ENCODE measurements around the gene FARP2.
A peak's percentile ranks its signal among the peaks of the same experiment; 100 is the strongest.

The FARP2 gene, protein sequence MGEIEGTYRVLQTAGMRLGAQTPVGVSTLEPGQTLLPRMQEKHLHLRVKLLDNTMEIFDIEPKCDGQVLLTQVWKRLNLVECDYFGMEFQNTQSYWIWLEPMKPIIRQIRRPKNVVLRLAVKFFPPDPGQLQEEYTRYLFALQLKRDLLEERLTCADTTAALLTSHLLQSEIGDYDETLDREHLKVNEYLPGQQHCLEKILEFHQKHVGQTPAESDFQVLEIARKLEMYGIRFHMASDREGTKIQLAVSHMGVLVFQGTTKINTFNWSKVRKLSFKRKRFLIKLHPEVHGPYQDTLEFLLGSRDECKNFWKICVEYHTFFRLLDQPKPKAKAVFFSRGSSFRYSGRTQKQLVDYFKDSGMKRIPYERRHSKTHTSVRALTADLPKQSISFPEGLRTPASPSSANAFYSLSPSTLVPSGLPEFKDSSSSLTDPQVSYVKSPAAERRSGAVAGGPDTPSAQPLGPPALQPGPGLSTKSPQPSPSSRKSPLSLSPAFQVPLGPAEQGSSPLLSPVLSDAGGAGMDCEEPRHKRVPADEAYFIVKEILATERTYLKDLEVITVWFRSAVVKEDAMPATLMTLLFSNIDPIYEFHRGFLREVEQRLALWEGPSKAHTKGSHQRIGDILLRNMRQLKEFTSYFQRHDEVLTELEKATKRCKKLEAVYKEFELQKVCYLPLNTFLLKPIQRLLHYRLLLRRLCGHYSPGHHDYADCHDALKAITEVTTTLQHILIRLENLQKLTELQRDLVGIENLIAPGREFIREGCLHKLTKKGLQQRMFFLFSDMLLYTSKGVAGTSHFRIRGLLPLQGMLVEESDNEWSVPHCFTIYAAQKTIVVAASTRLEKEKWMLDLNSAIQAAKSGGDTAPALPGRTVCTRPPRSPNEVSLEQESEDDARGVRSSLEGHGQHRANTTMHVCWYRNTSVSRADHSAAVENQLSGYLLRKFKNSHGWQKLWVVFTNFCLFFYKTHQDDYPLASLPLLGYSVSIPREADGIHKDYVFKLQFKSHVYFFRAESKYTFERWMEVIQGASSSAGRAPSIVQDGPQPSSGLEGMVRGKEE

DNA sequence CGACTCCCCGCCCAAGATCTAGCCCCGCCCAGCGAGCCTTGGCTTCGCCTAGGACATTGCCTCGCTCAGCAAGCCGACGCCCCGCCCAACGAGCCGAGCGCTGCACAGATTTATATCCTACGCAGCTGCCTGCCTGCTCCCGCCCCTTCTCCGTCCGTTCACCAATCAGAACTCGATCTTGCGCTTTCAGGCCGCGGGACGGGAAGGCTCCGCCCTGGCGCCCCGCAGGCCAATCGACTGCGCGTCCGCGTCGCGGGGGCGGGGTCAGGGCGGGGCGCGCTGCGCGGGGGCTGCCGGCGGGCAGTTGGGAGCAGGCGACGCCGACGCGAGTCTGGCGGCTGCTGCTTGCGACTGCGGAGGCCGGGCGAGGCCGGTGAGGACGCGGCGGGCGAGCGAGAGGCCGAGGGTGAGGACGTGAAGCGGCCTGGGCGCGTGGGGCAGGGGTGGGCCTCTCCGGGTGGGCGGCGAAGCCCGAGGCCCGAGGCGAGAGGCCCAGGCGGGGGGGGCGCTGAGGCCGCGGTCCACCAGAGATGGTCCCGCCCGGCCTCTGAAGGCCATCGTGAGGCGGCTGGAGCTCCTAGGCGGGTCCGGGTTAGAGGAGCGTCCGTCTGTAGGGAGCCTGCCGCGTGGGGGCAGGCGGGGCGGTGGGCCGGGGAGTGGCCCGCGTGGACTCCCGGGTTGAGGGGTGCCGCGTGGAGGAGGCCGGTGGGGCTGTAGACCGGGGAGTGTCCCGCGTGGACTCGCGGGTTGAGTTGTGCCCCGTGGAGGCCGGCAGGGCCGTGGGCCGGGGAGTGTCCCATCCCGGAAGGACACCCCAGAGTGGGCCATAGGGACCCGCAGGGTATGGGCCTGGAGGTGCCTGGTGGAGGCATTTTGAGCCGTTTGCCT is at the start of gene FARP2:
Gene FARP2 (plus strand): TSS at position 303 of the 888 bp plus-strand sequence. CDS start 16,823 bp downstream, outside the sequence.
- Histone ChIP-seq H3K27ac (ENCODE audit: extremely low read depth, low read depth, low read length) (peak within 1 kb of the TSS; percentile 76), H3K9me3 (ENCODE audit: control insufficient read depth, insufficient read depth, low read depth, low read length) (no peaks in the 10 kb centered on the region), H3K4me3 (ENCODE audit: low read depth, low read length) (peak within 1 kb of the TSS; percentile 79), H3K36me3 (ENCODE audit: control insufficient read depth in 2 of 2, insufficient read depth in 1 of 2, low read length in 2 of 2) (peaks cover 18 to 42% of the 10 kb centered on the region in 2 experiments; a peak in 2 of 3 replicates), H3K4me1 (ENCODE audit: control insufficient read depth, insufficient read depth, low read length) (peaks cover 13% of the 10 kb centered on the region)
- CTCF ChIA-PET = no interaction called here
- POLR2A ChIA-PET = interaction anchor here (1.0 kb wide), 2 partner anchors 243 to 279 kb away, joined by 3 read pairs; no protein-coding TSS in a partner anchor
- TF ChIP-seq, protein P1, sequence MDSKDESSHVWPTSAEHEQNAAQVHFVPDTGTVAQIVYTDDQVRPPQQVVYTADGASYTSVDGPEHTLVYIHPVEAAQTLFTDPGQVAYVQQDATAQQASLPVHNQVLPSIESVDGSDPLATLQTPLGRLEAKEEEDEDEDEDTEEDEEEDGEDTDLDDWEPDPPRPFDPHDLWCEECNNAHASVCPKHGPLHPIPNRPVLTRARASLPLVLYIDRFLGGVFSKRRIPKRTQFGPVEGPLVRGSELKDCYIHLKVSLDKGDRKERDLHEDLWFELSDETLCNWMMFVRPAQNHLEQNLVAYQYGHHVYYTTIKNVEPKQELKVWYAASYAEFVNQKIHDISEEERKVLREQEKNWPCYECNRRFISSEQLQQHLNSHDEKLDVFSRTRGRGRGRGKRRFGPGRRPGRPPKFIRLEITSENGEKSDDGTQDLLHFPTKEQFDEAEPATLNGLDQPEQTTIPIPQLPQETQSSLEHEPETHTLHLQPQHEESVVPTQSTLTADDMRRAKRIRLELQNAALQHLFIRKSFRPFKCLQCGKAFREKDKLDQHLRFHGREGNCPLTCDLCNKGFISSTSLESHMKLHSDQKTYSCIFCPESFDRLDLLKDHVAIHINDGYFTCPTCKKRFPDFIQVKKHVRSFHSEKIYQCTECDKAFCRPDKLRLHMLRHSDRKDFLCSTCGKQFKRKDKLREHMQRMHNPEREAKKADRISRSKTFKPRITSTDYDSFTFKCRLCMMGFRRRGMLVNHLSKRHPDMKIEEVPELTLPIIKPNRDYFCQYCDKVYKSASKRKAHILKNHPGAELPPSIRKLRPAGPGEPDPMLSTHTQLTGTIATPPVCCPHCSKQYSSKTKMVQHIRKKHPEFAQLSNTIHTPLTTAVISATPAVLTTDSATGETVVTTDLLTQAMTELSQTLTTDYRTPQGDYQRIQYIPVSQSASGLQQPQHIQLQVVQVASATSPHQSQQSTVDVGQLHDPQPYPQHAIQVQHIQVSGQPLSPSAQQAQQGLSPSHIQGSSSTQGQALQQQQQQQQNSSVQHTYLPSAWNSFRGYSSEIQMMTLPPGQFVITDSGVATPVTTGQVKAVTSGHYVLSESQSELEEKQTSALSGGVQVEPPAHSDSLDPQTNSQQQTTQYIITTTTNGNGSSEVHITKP (tag by site-specific recombination; IDR thresholded peaks at IDR 0.05) = 0 out of 2 replicates have a peak, but pooled peaks have one; percentile 24
- TF ChIP-seq, protein P2, sequence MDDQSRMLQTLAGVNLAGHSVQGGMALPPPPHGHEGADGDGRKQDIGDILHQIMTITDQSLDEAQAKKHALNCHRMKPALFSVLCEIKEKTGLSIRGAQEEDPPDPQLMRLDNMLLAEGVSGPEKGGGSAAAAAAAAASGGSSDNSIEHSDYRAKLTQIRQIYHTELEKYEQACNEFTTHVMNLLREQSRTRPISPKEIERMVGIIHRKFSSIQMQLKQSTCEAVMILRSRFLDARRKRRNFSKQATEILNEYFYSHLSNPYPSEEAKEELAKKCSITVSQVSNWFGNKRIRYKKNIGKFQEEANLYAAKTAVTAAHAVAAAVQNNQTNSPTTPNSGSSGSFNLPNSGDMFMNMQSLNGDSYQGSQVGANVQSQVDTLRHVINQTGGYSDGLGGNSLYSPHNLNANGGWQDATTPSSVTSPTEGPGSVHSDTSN (CRISPR knock-in tag; IDR thresholded peaks at IDR 0.05) = peak; percentile 78; the same call in 1 of the 2 replicates
- peak; percentile 49; the same call in 1 of the 2 replicates for TF ChIP-seq SP3 (tag by site-specific recombination; IDR thresholded peaks at IDR 0.05)
- TF ChIP-seq KLF10 (tag by site-specific recombination; IDR thresholded peaks at IDR 0.05) = 0 out of 2 replicates have a peak, but pooled peaks have one; percentile 18
- TF ChIP-seq ZNF792 (tag by site-specific recombination; IDR thresholded peaks at IDR 0.05) = no peak
- TF ChIP-seq, protein P3, sequence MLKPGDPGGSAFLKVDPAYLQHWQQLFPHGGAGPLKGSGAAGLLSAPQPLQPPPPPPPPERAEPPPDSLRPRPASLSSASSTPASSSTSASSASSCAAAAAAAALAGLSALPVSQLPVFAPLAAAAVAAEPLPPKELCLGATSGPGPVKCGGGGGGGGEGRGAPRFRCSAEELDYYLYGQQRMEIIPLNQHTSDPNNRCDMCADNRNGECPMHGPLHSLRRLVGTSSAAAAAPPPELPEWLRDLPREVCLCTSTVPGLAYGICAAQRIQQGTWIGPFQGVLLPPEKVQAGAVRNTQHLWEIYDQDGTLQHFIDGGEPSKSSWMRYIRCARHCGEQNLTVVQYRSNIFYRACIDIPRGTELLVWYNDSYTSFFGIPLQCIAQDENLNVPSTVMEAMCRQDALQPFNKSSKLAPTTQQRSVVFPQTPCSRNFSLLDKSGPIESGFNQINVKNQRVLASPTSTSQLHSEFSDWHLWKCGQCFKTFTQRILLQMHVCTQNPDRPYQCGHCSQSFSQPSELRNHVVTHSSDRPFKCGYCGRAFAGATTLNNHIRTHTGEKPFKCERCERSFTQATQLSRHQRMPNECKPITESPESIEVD (tag by site-specific recombination; IDR thresholded peaks at IDR 0.05) = no peak
- TF ChIP-seq, protein P4, sequence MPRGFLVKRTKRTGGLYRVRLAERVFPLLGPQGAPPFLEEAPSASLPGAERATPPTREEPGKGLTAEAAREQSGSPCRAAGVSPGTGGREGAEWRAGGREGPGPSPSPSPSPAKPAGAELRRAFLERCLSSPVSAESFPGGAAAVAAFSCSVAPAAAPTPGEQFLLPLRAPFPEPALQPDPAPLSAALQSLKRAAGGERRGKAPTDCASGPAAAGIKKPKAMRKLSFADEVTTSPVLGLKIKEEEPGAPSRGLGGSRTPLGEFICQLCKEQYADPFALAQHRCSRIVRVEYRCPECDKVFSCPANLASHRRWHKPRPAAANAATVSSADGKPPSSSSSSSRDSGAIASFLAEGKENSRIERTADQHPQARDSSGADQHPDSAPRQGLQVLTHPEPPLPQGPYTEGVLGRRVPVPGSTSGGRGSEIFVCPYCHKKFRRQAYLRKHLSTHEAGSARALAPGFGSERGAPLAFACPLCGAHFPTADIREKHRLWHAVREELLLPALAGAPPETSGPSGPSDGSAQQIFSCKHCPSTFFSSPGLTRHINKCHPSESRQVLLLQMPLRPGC (tag by site-specific recombination; IDR thresholded peaks at IDR 0.05) = no peak
- TF ChIP-seq ZNF133 (tag by site-specific recombination; IDR thresholded peaks at IDR 0.05) = no peak
- peak; percentile 79 for TF ChIP-seq SP2 (tag by site-specific recombination; IDR thresholded peaks at IDR 0.05)
- TF ChIP-seq ZNF335 (tag by site-specific recombination; conservative IDR thresholded peaks at IDR 0.05) = 0 out of 2 replicates have a peak, but pooled peaks have one; percentile 64
- TF ChIP-seq ZNF341 (tag by site-specific recombination; IDR thresholded peaks at IDR 0.05; ENCODE audit: low read depth) = no peak
- no peak for TF ChIP-seq ZNF391 (tag by site-specific recombination; IDR thresholded peaks at IDR 0.05; ENCODE audit: borderline replicate concordance, low read depth)
- TF ChIP-seq, protein P5, sequence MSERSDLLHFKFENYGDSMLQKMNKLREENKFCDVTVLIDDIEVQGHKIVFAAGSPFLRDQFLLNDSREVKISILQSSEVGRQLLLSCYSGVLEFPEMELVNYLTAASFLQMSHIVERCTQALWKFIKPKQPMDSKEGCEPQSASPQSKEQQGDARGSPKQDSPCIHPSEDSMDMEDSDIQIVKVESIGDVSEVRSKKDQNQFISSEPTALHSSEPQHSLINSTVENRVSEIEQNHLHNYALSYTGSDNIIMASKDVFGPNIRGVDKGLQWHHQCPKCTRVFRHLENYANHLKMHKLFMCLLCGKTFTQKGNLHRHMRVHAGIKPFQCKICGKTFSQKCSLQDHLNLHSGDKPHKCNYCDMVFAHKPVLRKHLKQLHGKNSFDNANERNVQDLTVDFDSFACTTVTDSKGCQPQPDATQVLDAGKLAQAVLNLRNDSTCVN (tag by site-specific recombination; optimal IDR thresholded peaks at IDR 0.05) = peak; percentile 51
- TF ChIP-seq ZNF175 (tag by site-specific recombination; IDR thresholded peaks at IDR 0.05) = no peak
- 0 out of 2 replicates have a peak, but pooled peaks have one; percentile 16 for TF ChIP-seq ZSCAN30 (tag by site-specific recombination; IDR thresholded peaks at IDR 0.05)
- TF ChIP-seq ZNF138 (tag by site-specific recombination; IDR thresholded peaks at IDR 0.05; ENCODE audit: borderline replicate concordance) = no peak
- TF ChIP-seq ZNF324 (tag by site-specific recombination; IDR thresholded peaks at IDR 0.05) = no peak
- TF ChIP-seq, protein P6, sequence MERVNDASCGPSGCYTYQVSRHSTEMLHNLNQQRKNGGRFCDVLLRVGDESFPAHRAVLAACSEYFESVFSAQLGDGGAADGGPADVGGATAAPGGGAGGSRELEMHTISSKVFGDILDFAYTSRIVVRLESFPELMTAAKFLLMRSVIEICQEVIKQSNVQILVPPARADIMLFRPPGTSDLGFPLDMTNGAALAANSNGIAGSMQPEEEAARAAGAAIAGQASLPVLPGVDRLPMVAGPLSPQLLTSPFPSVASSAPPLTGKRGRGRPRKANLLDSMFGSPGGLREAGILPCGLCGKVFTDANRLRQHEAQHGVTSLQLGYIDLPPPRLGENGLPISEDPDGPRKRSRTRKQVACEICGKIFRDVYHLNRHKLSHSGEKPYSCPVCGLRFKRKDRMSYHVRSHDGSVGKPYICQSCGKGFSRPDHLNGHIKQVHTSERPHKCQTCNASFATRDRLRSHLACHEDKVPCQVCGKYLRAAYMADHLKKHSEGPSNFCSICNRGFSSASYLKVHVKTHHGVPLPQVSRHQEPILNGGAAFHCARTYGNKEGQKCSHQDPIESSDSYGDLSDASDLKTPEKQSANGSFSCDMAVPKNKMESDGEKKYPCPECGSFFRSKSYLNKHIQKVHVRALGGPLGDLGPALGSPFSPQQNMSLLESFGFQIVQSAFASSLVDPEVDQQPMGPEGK (tag by site-specific recombination; IDR thresholded peaks at IDR 0.05) = peak; percentile 22; the same call in 1 of the 2 replicates
- TF ChIP-seq ZNF626 (tag by site-specific recombination; IDR thresholded peaks at IDR 0.05) = no peak
- TF ChIP-seq GLIS2 (tag by site-specific recombination; IDR thresholded peaks at IDR 0.05) = peak; percentile 61

Measured in HEK293 (cell line).